GM19240 (cell line): ENCODE data around the gene ZDHHC17.
"Not testable (repeated sequence)": the region's sequence is repeated elsewhere in the genome, so short reads cannot be mapped to it uniquely, and the experiment has no call there.

ENCODE experiments used
- DNase-seq: peaks from one replicate; pipeline ENCODE4 v3.0.0; 2011; ENCODE audit warnings: low spot score; ENCODE audit not compliant: insufficient read length

Gene ZDHHC17

GRCh38 chr12:76766161-76766560 lies 2.2 kb downstream of the ZDHHC17 start:
- no peak for DNase-seq

- no peak for DNase-seq
These were observed 4.7 kb downstream of the ZDHHC17 start for GRCh38 chr12:76768576-76768975.

- peak; percentile 41 for DNase-seq
These were observed 13.9 kb downstream of the ZDHHC17 start for GRCh38 chr12:76777765-76778216.

GRCh38 chr12:76778364-76778763 lies 14.4 kb downstream of the ZDHHC17 start:
- no peak for DNase-seq

- not testable (repeated sequence) for DNase-seq
These were observed 15.4 kb downstream of the ZDHHC17 start for GRCh38 chr12:76779310-76779709.

- DNase-seq, result no peak
These were observed 17.4 kb downstream of the ZDHHC17 start for GRCh38 chr12:76781321-76781720.

- no peak for DNase-seq
These were observed 18.6 kb downstream of the ZDHHC17 start for GRCh38 chr12:76782526-76782925.

- no peak for DNase-seq
These were observed 20.7 kb downstream of the ZDHHC17 start for GRCh38 chr12:76784600-76785051.

- DNase-seq, result no peak
These were observed 21.5 kb downstream of the ZDHHC17 start for GRCh38 chr12:76785407-76785806.

- no peak for DNase-seq
These were observed 23.1 kb downstream of the ZDHHC17 start for GRCh38 chr12:76786986-76787385.

- DNase-seq, result no peak
These were observed 23.8 kb downstream of the ZDHHC17 start for GRCh38 chr12:76787689-76788088.

- DNase-seq, result no peak
These were observed 25.6 kb downstream of the ZDHHC17 start for GRCh38 chr12:76789335-76790050.

- DNase-seq, result peak; percentile 2
These were observed 26.9 kb downstream of the ZDHHC17 start for GRCh38 chr12:76790564-76791552.

GRCh38 chr12:76792828-76793227 lies 28.9 kb downstream of the ZDHHC17 start:
- DNase-seq, result no peak

- DNase-seq, result no peak
These were observed 34.9 kb downstream of the ZDHHC17 start for GRCh38 chr12:76798864-76799263.

GRCh38 chr12:76799362-76799761 lies 35.4 kb downstream of the ZDHHC17 start:
- no peak for DNase-seq

- no peak for DNase-seq
These were observed 38.1 kb downstream of the ZDHHC17 start for GRCh38 chr12:76802060-76802459.

GRCh38 chr12:76804435-76804976 lies 40.6 kb downstream of the ZDHHC17 start:
- no peak for DNase-seq

GRCh38 chr12:76810671-76811419 lies 46.9 kb downstream of the ZDHHC17 start:
- no peak for DNase-seq

- no peak for DNase-seq
These were observed 48.1 kb downstream of the ZDHHC17 start for GRCh38 chr12:76811976-76812375.

GRCh38 chr12:76813265-76813664 lies 49.4 kb downstream of the ZDHHC17 start:
- no peak for DNase-seq
